WTC11 (cell line): ENCODE measurements around the gene ZNF532. TPM values are rescaled to one million over a fixed set of nuclear protein-coding genes. Genes with fewer than 3 reads are reported as not detected.

Source experiments
- ATAC-seq: fragments of 200-7000 bp; cut with Tn5 transposase; 2 replicates; pipeline ENCODE4 v1.10.0; 2021; ENCODE audit warnings: mild to moderate bottlenecking, moderate library complexity
- CTCF ChIA-PET: fragments of 300-600 bp; sonication (Branson Sonifier 250); formaldehyde crosslinking; loops from one replicate; lab custom pipeline; 2021; ENCODE audit warnings: antibody characterized with exemption; lab: Charles Lee
- POLR2A ChIA-PET: fragments of 350-600 bp; sonication (Branson Sonifier 250); formaldehyde crosslinking; loops from one replicate; lab custom pipeline; 2021; ENCODE audit warnings: antibody characterized with exemption; lab: Charles Lee
- DNase-seq: peaks from one replicate; pipeline ENCODE4 v3.0.0; 2021; ENCODE audit warnings: low spot score
- H3K27ac Mint-ChIP-seq: 2 replicates; pipeline ENCODE4 v1.8.0; 2021; ENCODE audit warnings: mixed read lengths
- H3K27me3 Mint-ChIP-seq: 2 replicates; pipeline ENCODE4 v1.8.0; 2021; ENCODE audit warnings: low read depth, mild to moderate bottlenecking, moderate library complexity, mixed read lengths
- H3K36me3 Mint-ChIP-seq: 2 replicates; pipeline ENCODE4 v1.8.0; 2021; ENCODE audit warnings: mixed read lengths
- H3K4me1 Mint-ChIP-seq: 2 replicates; pipeline ENCODE4 v1.8.0; 2022; ENCODE audit warnings: mixed read lengths
- H3K4me3 Mint-ChIP-seq: 2 replicates; pipeline ENCODE4 v1.8.0; 2021; ENCODE audit warnings: mild to moderate bottlenecking, moderate library complexity, mixed read lengths
- H3K9me3 Mint-ChIP-seq: 2 replicates; pipeline ENCODE4 v1.8.0; 2021; ENCODE audit warnings: mixed read lengths
- AFF4 ChIP-seq: sonication (generic); formaldehyde crosslinking; IDR thresholded peaks from 2 replicates; pipeline ENCODE4 v1.8.1; 2023; ENCODE audit warnings: mild to moderate bottlenecking, missing genetic modification reagents, borderline replicate concordance
- ARID4B ChIP-seq: sonication (generic); formaldehyde crosslinking; IDR thresholded peaks from 2 replicates; pipeline ENCODE4 v1.8.0; 2023; ENCODE audit warnings: missing genetic modification reagents, mild to moderate bottlenecking, borderline replicate concordance
- CREB1 ChIP-seq: sonication (generic); formaldehyde crosslinking; IDR thresholded peaks from 2 replicates; pipeline ENCODE4 v1.8.0; 2023; ENCODE audit warnings: mild to moderate bottlenecking, missing genetic modification reagents
- ERG ChIP-seq: fragments of 250-450 bp; sonication (Bioruptor Pico); IDR thresholded peaks from 2 replicates; pipeline ENCODE4 v1.8.0; 2021; ENCODE audit warnings: mild to moderate bottlenecking
- ESRRA ChIP-seq: sonication (generic); formaldehyde crosslinking; IDR thresholded peaks from 2 replicates; pipeline ENCODE4 v1.8.1; 2022; ENCODE audit warnings: mild to moderate bottlenecking, missing genetic modification reagents, borderline replicate concordance
- GTF2I ChIP-seq: fragments of 250-450 bp; sonication (Bioruptor Pico); conservative IDR thresholded peaks from 2 replicates; pipeline ENCODE4 v1.4.0; 2021; ENCODE audit warnings: mild to moderate bottlenecking
- JAZF1 ChIP-seq: fragments of 250-450 bp; sonication (Bioruptor Pico); IDR thresholded peaks from 2 replicates; pipeline ENCODE4 v1.9.0; 2021; ENCODE audit warnings: moderate library complexity, mild to moderate bottlenecking, inconsistent platforms
- MAX ChIP-seq: sonication (generic); formaldehyde crosslinking; IDR thresholded peaks from 2 replicates; pipeline ENCODE4 v1.8.0; 2022; ENCODE audit warnings: mild to moderate bottlenecking, missing genetic modification reagents
- MYBL2 ChIP-seq: sonication (generic); formaldehyde crosslinking; IDR thresholded peaks from 2 replicates; pipeline ENCODE4 v1.8.1; 2023; ENCODE audit warnings: mild to moderate bottlenecking, moderate library complexity, missing genetic modification reagents
- NFYB ChIP-seq: sonication (generic); formaldehyde crosslinking; conservative IDR thresholded peaks from 2 replicates; pipeline ENCODE4 v1.8.0; 2022; ENCODE audit warnings: low read depth, missing genetic modification reagents
- NR3C1 ChIP-seq: sonication (generic); formaldehyde crosslinking; conservative IDR thresholded peaks from 2 replicates; pipeline ENCODE4 v1.8.1; 2023; ENCODE audit warnings: low read depth, mild to moderate bottlenecking, missing genetic modification reagents
- PRRX2 ChIP-seq: fragments of 250-450 bp; sonication (Bioruptor Pico); IDR thresholded peaks from 2 replicates; pipeline ENCODE4 v1.8.0; 2021; ENCODE audit warnings: mild to moderate bottlenecking
- USF1 ChIP-seq: sonication (generic); formaldehyde crosslinking; IDR thresholded peaks from 2 replicates; pipeline ENCODE4 v1.8.0; 2022; ENCODE audit warnings: mild to moderate bottlenecking, missing genetic modification reagents
- ZBTB21 ChIP-seq: sonication (generic); formaldehyde crosslinking; IDR thresholded peaks from 2 replicates; pipeline ENCODE4 v1.8.1; 2023; ENCODE audit warnings: mild to moderate bottlenecking, missing genetic modification reagents, borderline replicate concordance
- ZMAT4 ChIP-seq: fragments of 250-450 bp; sonication (Bioruptor Pico); IDR thresholded peaks from 2 replicates; pipeline ENCODE4 v1.9.0; 2021; ENCODE audit warnings: mild to moderate bottlenecking
- ZNF425 ChIP-seq: fragments of 250-450 bp; sonication (Bioruptor Pico); conservative IDR thresholded peaks from 2 replicates; pipeline ENCODE4 v1.9.0; 2021; ENCODE audit warnings: mild to moderate bottlenecking
- ZNF671 ChIP-seq: fragments of 250-450 bp; sonication (Bioruptor Pico); IDR thresholded peaks from 2 replicates; pipeline ENCODE4 v1.8.0; 2021; ENCODE audit warnings: mild to moderate bottlenecking
- total RNA-seq: library from RNA; stranded (reverse); gene quantifications from 3 replicates; pipeline ENCODE4 v1.2.3, GENCODE V29; 2021

The ZNF532 gene
- total RNA-seq, 1 experiment from 2014 or later, result 171 TPM

GRCh38 chr18:58881477-58881876, 16.8 kb downstream of the ZNF532 start:
- TF ChIP-seq GTF2I (CRISPR knock-in tag) (no peak), ZNF671 (no peak), NR3C1 (CRISPR knock-in tag) (no peak), ARID4B (CRISPR knock-in tag) (no peak), ZBTB21 (no peak), MYBL2 (CRISPR knock-in tag) (no peak), ZMAT4 (CRISPR knock-in tag) (no peak), AFF4 (no peak), CREB1 (no peak), PRRX2 (no peak), ZNF425 (no peak), MAX (CRISPR knock-in tag) (no peak), ERG (CRISPR knock-in tag) (no peak), JAZF1 (CRISPR knock-in tag) (no peak), ESRRA (CRISPR knock-in tag) (no peak), USF1 (CRISPR knock-in tag) (no peak), NFYB (CRISPR knock-in tag) (no peak)
- no peak overlapping the region for H3K4me3 Mint-ChIP-seq
- H3K27ac Mint-ChIP-seq, result peak overlapping the region; percentile 74
- H3K36me3 Mint-ChIP-seq, result peaks cover 61% of the 10 kb centered on the region
- ChIA-PET CTCF (no interaction called here), POLR2A (interaction anchor here (0.8 to 1.4 kb wide), 2 partner anchors 14 to 106 kb away, joined by 3 to 7 read pairs; no protein-coding TSS in a partner anchor)
- no peaks in the 10 kb centered on the region for H3K9me3 Mint-ChIP-seq
- H3K4me1 Mint-ChIP-seq, result peaks cover 57% of the 10 kb centered on the region
- no peaks in the 10 kb centered on the region for H3K27me3 Mint-ChIP-seq
- DNase-seq, result no peak
- no peak for ATAC-seq
